Esophagus (tissue), 2 donors: ENCODE measurements around the gene FBXW11. TPM values are rescaled to one million over a fixed set of nuclear protein-coding genes. Genes with fewer than 3 reads are reported as not detected.

ENCODE experiments used
- H3K27ac ChIP-seq, 2 donors: one replicate each; pipeline ENCODE4 v1.5.1; 2013; ENCODE audit warnings: low read depth in 2 of 2, mild to moderate bottlenecking in 2 of 2, inconsistent platforms in 1 of 2, low read length in 1 of 2, moderate library complexity in 1 of 2
- H3K27me3 ChIP-seq, 2 donors: one replicate each; pipeline ENCODE4 v1.6.1; 2013; ENCODE audit warnings: low read length in 2 of 2, control low read depth in 1 of 2, mild to moderate bottlenecking in 1 of 2; ENCODE audit not compliant: insufficient read depth in 2 of 2, control insufficient read depth in 1 of 2
- H3K36me3 ChIP-seq, 2 donors: one replicate each; pipeline ENCODE4 v1.6.1; 2013; ENCODE audit warnings: low read length in 1 of 2; ENCODE audit not compliant: control insufficient read depth in 2 of 2, insufficient read depth in 2 of 2
- H3K4me1 ChIP-seq, 2 donors: one replicate each; pipeline ENCODE4 v1.6.1; 2013; ENCODE audit warnings: low read length in 1 of 2; ENCODE audit not compliant: control insufficient read depth in 2 of 2, insufficient read depth in 2 of 2
- H3K4me3 ChIP-seq, 2 donors: one replicate each; pipeline ENCODE4 v1.5.1; 2013; ENCODE audit warnings: low read length in 2 of 2, mild to moderate bottlenecking in 2 of 2, low read depth in 1 of 2, moderate library complexity in 1 of 2
- H3K9me3 ChIP-seq, 2 donors: one replicate each; pipeline ENCODE4 v1.6.1; 2013; ENCODE audit warnings: mild to moderate bottlenecking in 2 of 2, low read depth in 1 of 2, low read length in 1 of 2, moderate library complexity in 1 of 2; ENCODE audit not compliant: control insufficient read depth in 2 of 2, insufficient read depth in 1 of 2
- WGBS, 2 donors: extraction: QIAGEN DNeasy Blood & Tissue Kit; methylation state at CpG; one replicate each; pipeline ENCODE4 v1.1.7; 2013; 5-methylcytosine and 5-hydroxymethylcytosine counted together
- polyA plus RNA-seq, 2 donors: library from polyadenylated mRNA; stranded (reverse); fragments of 200-250 nt; gene quantifications; one replicate each; pipeline ENCODE4 v1.2.3, GENCODE V29; 2013
- donor health status: healthy with polysubstance abuse.
- donor health status: Bipolar disorder and iron deficiency.

FBXW11 gene
- polyA plus RNA-seq, 2 donors = 8.9 to 17.4 TPM

DNA sequence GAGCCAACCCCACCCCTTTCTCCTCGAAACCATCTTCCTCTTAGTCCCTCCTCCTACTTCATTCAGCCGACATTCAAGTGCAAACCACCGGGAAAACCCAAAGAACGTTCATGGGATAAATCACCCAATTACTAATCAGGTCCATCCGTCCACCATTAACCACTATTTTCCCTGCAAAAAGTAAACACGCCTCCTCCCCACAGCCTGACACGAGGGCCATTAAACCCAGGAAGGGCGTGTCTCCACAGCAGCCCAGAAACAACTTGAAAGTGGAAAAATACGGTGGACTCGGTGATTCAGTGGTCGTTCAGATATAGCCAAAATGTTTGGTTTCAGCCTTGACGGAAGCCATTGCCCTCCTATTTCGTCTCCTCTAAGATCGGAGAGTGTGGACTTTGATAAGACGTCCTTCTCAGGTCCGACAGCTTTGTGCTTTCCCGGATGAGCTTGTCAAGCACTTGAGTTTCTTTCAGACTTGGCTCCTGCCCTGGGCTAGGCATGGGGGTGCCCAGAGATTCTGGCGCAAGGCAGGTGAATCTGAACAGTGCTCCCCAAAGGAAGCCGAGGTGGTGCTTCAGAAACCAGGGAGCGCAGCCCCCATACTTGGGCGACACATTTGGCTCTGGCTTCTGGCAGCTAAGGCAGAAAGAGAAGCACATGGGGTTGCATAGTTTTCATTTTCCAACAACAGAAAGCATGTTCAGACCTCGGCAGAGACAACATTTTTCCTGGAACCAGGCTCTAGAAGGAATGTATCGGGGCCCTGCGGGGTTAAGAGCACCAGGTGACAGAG lies 164.3 kb downstream of the FBXW11 start:
- no peaks in the 10 kb centered on the region for H3K27me3 ChIP-seq
- no peak overlapping the region for H3K27ac ChIP-seq
- H3K4me1 ChIP-seq = no peaks in the 10 kb centered on the region
- H3K4me3 ChIP-seq = no peak overlapping the region
- H3K9me3 ChIP-seq = no peaks in the 10 kb centered on the region
- 60 to 69% methylated on average over 24 of the region's 24 CpGs for WGBS, 2 donors
- no peaks in the 10 kb centered on the region for H3K36me3 ChIP-seq

- WGBS, 2 donors = 82 to 83% methylated on average over 16 of the region's 16 CpGs
Measured at GRCh38 chr5:171840711-171841522, 165.5 kb downstream of the FBXW11 start.

DNA sequence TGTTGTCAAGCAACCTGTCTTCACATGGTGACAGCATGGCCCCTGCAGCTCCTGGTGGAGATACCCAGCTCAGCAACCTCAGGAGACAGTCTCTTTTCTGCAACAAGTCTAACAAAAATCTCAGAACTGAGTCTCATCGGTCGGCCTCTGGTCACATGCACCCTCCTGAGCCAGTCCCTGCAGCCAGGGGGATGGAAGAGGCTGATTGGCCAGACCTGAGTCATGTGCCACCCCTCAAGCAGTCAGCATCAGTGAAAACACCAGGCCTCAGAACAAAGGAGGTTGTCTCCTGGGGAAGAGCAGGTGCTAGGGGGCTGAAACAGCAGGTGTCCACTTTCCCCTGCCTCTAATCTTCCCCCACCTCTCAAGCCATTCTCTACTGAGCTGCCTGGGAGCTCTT lies 166.4 kb downstream of the FBXW11 start:
- Histone ChIP-seq H3K4me3 (no peak overlapping the region), H3K9me3 (no peaks in the 10 kb centered on the region), H3K36me3 (no peaks in the 10 kb centered on the region), H3K27me3 (no peaks in the 10 kb centered on the region), H3K4me1 (no peaks in the 10 kb centered on the region), H3K27ac (no peak overlapping the region)
- WGBS, 2 donors = 44 to 49% methylated on average over 2 of the region's 2 CpGs

More at GRCh38 chr5:171840711-171841522, 165.5 kb downstream of the FBXW11 start:
- Histone ChIP-seq H3K27me3 (no peaks in the 10 kb centered on the region), H3K36me3 (no peaks in the 10 kb centered on the region), H3K9me3 (no peaks in the 10 kb centered on the region), H3K4me3 (no peak overlapping the region), H3K27ac (no peak overlapping the region), H3K4me1 (no peaks in the 10 kb centered on the region)

GRCh38 chr5:171839112-171839511 lies 167.3 kb downstream of the FBXW11 start:
- Histone ChIP-seq H3K36me3 (no peaks in the 10 kb centered on the region), H3K27ac (no peak overlapping the region), H3K9me3 (no peaks in the 10 kb centered on the region), H3K27me3 (no peaks in the 10 kb centered on the region), H3K4me3 (no peak overlapping the region), H3K4me1 (no peaks in the 10 kb centered on the region)
- 87 to 90% methylated on average over 2 of the region's 2 CpGs for WGBS, 2 donors

DNA sequence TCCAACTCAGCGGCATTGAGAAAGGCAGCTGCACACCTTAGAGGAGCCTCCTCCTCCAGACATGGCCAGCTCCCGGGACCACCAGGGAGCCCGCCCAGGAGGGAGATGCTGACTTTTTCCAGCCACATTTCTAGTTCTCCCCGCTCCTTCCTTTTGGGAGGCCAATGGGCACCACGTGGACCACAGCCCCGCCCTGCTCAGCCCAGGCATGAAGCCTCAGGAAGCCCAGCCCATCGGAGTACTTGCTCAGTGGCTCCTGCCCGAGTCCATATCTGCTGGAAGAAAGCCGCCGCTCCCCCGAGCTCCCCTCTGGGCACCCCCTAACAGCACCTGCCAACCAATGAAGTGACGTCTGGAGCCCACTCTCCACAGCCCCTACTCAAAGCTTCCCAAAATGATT lies 168.4 kb downstream of the FBXW11 start:
- 78% methylated on average over 12 of the region's 12 CpGs for WGBS, 2 donors
- H3K27ac ChIP-seq = no peak overlapping the region
- no peaks in the 10 kb centered on the region for H3K27me3 ChIP-seq
- H3K36me3 ChIP-seq = no peaks in the 10 kb centered on the region
- no peaks in the 10 kb centered on the region for H3K4me1 ChIP-seq
- H3K4me3 ChIP-seq = no peak overlapping the region
- H3K9me3 ChIP-seq = peaks cover 0 to 3% of the 10 kb centered on the region in 2 donors

- peaks cover 0 to 3% of the 10 kb centered on the region in 2 donors for H3K9me3 ChIP-seq
- H3K4me3 ChIP-seq = no peak overlapping the region
- no peaks in the 10 kb centered on the region for H3K27me3 ChIP-seq
- H3K27ac ChIP-seq = no peak overlapping the region
- H3K36me3 ChIP-seq = no peaks in the 10 kb centered on the region
- no peaks in the 10 kb centered on the region for H3K4me1 ChIP-seq
Measured at GRCh38 chr5:171837522-171837921, 168.9 kb downstream of the FBXW11 start.

- peaks cover 0 to 3% of the 10 kb centered on the region in 2 donors for H3K9me3 ChIP-seq
- no peaks in the 10 kb centered on the region for H3K36me3 ChIP-seq
- no peak overlapping the region for H3K4me3 ChIP-seq
- no peaks in the 10 kb centered on the region for H3K27me3 ChIP-seq
- H3K4me1 ChIP-seq = no peaks in the 10 kb centered on the region
- no peak overlapping the region for H3K27ac ChIP-seq
- WGBS, 2 donors = 66 to 77% methylated on average over 7 of the region's 7 CpGs
Measured at GRCh38 chr5:171835066-171835465, 171.4 kb downstream of the FBXW11 start.

- Histone ChIP-seq H3K27ac (no peak overlapping the region), H3K4me3 (no peak overlapping the region), H3K4me1 (no peaks in the 10 kb centered on the region), H3K27me3 (no peaks in the 10 kb centered on the region), H3K36me3 (no peaks in the 10 kb centered on the region), H3K9me3 (peaks cover 0 to 3% of the 10 kb centered on the region in 2 donors)
- 79 to 87% methylated on average over 2 of the region's 2 CpGs for WGBS, 2 donors
Measured at GRCh38 chr5:171834461-171834860, 172.0 kb downstream of the FBXW11 start.

GRCh38 chr5:171832775-171833174 lies 173.7 kb downstream of the FBXW11 start:
- 83 to 87% methylated on average over 2 of the region's 2 CpGs for WGBS, 2 donors
- Histone ChIP-seq H3K27ac (no peak overlapping the region), H3K9me3 (peaks cover 0 to 3% of the 10 kb centered on the region in 2 donors), H3K36me3 (no peaks in the 10 kb centered on the region), H3K4me3 (no peak overlapping the region), H3K27me3 (no peaks in the 10 kb centered on the region), H3K4me1 (no peaks in the 10 kb centered on the region)
